GM04503 (cell line): ENCODE results near the gene HAT1.
A peak's percentile ranks its signal among the peaks of the same experiment; 100 is the strongest.
"Not testable (repeated sequence)": the region's sequence is repeated elsewhere in the genome, so short reads cannot be mapped to it uniquely, and the experiment has no call there.

Source experiments
- DNase-seq: peaks from one replicate; pipeline ENCODE4 v3.0.0-alpha.2; 2012; ENCODE audit warnings: low read depth

The HAT1 gene

GRCh38 chr2:171922230-171923022 is at the start of gene HAT1:
Gene HAT1, plus strand, starts transcription at chr2:171922461. Its CDS starts 40 bp downstream, at chr2:171922501.
- DNase-seq: peak; percentile 79

- no peak for DNase-seq
Measured at GRCh38 chr2:171874517-171874916, 47.7 kb upstream of the HAT1 start.

- no peak for DNase-seq
Measured at GRCh38 chr2:171874963-171875362, 47.3 kb upstream of the HAT1 start.

GRCh38 chr2:171878481-171878993 is 43.7 kb upstream of the HAT1 start:
- no peak for DNase-seq

- DNase-seq: no peak
Measured at GRCh38 chr2:171879865-171880264, 42.4 kb upstream of the HAT1 start.

- no peak for DNase-seq
Measured at GRCh38 chr2:171880774-171881173, 41.5 kb upstream of the HAT1 start.

- no peak for DNase-seq
Measured at GRCh38 chr2:171882089-171882769, 40.0 kb upstream of the HAT1 start.

- no peak for DNase-seq
Measured at GRCh38 chr2:171883275-171883893, 38.9 kb upstream of the HAT1 start.

- no peak for DNase-seq
Measured at GRCh38 chr2:171889333-171889732, 32.9 kb upstream of the HAT1 start.

- DNase-seq: no peak
Measured at GRCh38 chr2:171889808-171890207, 32.5 kb upstream of the HAT1 start.

- DNase-seq: no peak
Measured at GRCh38 chr2:171893196-171893823, 29.0 kb upstream of the HAT1 start.

GRCh38 chr2:171893824-171894611 is 28.2 kb upstream of the HAT1 start, which contains the start of gene SLC25A12:
Gene SLC25A12, minus strand, starts transcription at chr2:171894244. Its CDS starts 30 bp downstream, at chr2:171894214.
- DNase-seq: no peak

GRCh38 chr2:171894612-171894947 is 27.7 kb upstream of the HAT1 start:
- no peak for DNase-seq

GRCh38 chr2:171895786-171896185 is 26.5 kb upstream of the HAT1 start:
- no peak for DNase-seq

GRCh38 chr2:171899623-171900282 is 22.5 kb upstream of the HAT1 start:
- not testable (repeated sequence) for DNase-seq

GRCh38 chr2:171902840-171903420 is 19.3 kb upstream of the HAT1 start:
- no peak for DNase-seq

- no peak for DNase-seq
Measured at GRCh38 chr2:171908235-171908634, 14.0 kb upstream of the HAT1 start.

- no peak for DNase-seq
Measured at GRCh38 chr2:171909266-171909665, 13.0 kb upstream of the HAT1 start.

- DNase-seq: no peak
Measured at GRCh38 chr2:171910494-171910893, 11.8 kb upstream of the HAT1 start.

GRCh38 chr2:171913517-171913916 is 8.7 kb upstream of the HAT1 start:
- DNase-seq: no peak

GRCh38 chr2:171919453-171919852 is 2.8 kb upstream of the HAT1 start:
- no peak for DNase-seq
